Colon (tissue), 2 donors: ENCODE measurements around the gene GPR85.
"Not testable (repeated sequence)": the region's sequence is repeated elsewhere in the genome, so short reads cannot be mapped to it uniquely, and the experiment has no call there.

ENCODE experiments used
- FAIRE-seq: peaks from 2 replicates; lab custom pipeline; 2012; peaks lifted over from hg19 to GRCh38; lab: Jason Lieb, UNC
- donor health status: control.
- donor health status: control.

Gene GPR85

GRCh38 chr7:113083816-113084495 lies 2.7 kb downstream of the GPR85 start:
- no peak for FAIRE-seq

- no peak for FAIRE-seq
These were observed 3.4 kb downstream of the GPR85 start for GRCh38 chr7:113083132-113083815.

DNA sequence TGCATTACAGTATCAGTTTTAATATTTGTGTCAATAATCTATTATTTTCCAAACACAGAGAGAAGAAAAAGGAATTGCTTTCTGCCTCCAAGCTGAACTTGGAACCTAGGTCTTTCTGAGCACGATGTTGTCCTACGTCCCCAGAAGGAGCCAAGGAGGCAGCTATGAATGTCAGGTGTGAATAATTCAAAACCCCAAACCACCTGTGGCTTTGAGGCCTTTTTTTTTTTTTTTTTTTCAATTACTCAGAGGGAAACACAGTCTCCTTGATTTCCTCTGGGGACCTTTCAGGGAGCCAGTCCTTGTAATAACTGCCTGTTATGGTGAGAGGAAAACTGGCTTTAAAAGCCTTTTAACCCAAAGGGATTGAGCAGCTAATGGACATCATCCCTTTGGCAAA lies 8.3 kb downstream of the GPR85 start:
- FAIRE-seq = no peak

DNA sequence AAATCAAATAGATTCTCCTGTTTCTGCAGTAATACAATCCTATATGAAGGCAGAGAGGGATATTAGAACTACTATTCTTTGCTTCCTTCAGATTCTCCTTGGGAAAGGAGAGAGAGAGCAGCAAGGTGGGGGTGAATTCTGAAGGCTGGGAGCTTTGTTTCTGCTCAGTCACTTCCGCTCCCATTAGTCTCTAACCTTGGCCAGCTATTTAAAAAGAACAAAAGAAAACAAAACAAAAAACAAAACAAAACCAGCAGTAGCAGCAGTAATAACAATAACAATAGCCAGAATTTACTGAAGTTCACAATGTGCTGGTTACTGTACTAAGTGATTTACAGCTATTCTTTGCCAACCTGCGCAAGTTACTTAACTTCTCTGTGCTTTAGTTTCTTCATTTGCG lies 9.9 kb downstream of the GPR85 start:
- FAIRE-seq = no peak

DNA sequence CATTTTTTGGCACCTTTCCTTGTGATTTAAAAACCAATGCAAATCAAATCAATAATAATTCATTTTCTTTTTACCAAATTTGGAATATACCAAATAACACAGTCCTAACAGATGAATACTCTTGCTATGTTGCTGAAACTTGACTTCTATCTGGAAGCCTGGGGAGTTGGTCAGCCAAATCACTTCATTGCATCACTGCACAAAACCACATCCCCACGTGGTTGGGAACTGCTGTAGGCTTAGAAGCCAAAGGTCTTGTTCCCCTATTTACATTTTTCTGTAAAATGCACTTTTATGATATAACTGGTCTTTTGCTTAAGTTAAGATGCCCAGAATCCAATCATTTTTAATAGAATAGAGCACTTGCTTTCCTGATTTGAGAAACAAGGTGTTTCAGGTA lies 15.2 kb downstream of the GPR85 start:
- FAIRE-seq = no peak

DNA sequence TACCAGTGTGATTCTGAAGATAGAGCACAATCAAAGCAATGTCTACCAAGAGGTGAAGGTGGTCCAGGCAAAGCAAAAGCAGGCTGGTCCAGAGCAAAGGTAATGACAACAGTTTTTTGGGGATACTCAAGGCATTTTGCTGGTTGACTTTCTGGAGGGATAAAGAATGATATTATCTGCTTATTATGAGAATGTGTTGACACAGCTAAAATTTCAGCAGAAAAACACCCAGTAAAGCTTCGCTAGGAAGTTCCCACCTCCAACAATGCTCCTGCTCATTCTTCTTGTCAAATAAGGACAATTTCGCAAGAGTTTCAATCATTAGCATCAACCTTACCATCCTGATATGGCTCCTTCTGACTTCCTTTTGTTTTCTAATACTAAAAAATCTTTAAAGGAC lies 24.1 kb downstream of the GPR85 start:
- no peak for FAIRE-seq

DNA sequence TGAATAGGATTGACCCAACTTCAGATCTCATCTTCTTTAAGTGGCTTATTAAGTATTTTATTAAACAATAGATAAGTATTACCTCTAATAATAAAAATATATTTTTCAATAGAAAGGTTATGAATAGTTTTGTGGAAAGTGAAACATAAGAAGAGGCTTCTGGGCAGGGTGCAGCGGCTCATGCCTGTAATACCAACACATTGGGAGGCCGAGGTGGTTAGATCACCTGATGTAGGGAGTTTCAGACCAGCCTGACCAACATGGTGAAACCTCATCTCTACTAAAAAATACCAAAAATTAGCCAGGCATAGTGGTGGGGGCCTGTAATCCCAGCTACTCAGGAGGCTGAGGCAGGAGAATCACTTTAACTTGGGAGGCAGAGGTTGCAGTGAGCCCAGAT lies 26.5 kb downstream of the GPR85 start:
- no peak for FAIRE-seq

DNA sequence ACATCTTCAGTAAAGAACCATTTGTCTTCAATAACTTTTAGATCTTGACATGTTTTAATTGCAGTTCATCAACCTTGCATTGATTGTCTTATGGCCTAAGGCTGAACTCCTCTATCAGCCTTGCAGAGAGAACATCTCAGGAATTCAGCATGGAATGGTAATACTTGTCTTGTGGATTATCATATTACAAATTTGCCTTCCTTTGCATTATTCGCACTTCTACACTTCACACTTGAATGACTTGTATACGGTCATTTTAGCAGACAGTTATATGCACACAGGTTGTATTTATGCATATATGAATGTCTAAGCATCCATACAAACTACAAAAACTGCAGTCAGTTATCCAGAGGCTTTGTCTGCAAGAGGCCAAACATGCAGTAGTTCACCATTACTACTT lies 31.7 kb downstream of the GPR85 start:
- no peak for FAIRE-seq

DNA sequence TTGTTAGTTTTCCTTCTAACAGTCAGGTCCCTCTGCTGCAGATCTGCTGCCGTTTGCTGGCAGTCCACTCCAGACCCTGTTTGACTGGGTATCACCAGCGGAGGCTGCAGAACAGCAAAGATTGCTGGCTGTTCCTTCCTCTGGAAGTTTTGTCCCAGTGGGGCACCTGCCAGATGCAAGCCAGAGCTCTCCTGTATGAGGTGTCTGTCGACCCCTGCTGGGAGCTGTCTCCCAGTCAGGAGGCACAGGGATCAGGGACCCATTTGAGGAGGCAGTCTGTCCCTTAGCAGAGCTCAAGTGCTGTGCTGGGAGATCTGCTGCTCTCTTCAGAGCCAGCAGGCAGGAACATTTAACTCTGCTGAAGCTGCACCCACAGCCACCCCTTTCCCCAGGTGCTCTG lies 32.4 kb downstream of the GPR85 start:
- not testable (repeated sequence) for FAIRE-seq

DNA sequence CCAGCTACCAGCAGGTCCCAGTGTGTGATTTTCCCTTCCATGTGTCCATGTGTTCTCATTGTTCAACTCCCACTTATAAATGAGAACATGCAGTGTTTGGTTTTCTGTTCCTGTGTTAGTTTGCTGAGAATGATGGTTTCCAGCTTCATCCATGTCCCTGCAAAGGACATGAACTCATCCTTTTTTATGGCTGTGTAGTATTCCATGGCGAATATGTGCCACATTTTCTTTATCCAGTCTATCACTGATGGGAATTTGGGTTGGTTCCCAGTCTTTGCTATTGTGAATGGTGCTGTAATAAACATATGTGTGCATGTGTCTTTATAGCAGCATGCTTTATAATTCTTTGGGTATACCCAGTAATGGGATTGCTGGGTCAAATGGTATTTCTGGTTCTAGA lies 37.4 kb downstream of the GPR85 start:
- not testable (repeated sequence) for FAIRE-seq

DNA sequence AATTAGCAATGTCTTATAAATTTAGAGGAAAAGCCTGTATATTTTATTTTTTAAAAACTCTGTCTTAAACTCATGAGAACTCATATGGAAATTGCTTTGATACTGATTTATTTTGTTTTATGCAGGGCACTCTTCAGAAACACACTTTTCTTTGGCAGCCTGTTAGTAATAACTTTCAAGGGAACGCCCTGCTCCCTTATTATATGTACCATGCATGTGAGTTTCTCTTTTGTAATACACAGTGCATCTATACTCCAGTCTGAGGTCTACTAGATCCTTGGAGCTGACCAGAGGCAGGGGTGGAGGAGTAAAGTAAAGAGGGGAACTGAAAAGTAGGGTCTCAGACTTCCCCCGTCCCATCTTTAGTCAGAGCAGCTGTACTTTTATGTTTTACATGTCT lies 40.2 kb downstream of the GPR85 start:
- no peak for FAIRE-seq

DNA sequence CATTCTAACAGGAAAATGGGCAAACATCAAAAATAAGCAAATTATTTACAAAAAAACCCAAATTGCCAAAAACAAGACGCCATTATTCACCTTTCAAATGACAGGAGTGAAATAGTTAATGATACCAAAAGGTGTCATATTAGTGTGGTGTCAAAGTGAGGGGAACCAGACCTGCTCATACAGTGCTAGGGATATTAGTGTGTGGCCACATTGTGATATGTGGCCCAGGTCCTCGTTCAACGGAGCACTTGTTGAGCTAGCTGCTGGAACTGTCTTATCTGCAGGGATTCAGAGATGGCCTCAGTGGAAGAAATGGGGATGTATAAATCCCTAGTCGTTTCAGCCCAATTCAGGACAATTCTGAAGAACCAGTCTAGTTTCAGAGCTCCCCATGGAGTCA lies 41.2 kb downstream of the GPR85 start:
- FAIRE-seq = no peak

GRCh38 chr7:113044394-113044793 lies 42.2 kb downstream of the GPR85 start:
- no peak for FAIRE-seq

- FAIRE-seq = no peak
These were observed 45.8 kb downstream of the GPR85 start for GRCh38 chr7:113040849-113041248.

DNA sequence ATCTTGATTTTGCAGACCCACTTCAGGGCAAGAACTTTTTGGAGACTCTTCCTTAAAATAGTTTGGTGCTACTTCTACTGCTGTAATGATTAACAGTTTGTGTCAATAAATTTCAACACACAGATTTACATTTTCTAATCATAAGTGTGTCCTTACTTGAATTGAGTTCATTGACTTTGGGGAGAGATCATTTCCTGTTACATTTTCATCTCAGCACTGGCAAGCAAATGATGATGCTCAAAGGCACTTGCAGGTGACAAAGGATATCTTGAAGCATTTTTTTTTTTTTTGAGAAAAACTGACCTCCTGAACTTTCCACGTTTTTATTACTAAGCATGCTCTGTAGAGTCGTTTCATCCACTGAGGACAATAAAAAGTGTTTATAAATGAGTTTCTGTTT lies 52.7 kb downstream of the GPR85 start:
- FAIRE-seq = no peak
